ENCODE data around the gene ACOT7. TPM values are rescaled to one million over a fixed set of nuclear protein-coding genes. Genes with fewer than 3 reads are reported as not detected.

Gene ACOT7
- total RNA-seq, 1 experiment from 2014 or later, result 36.2 TPM

DNA sequence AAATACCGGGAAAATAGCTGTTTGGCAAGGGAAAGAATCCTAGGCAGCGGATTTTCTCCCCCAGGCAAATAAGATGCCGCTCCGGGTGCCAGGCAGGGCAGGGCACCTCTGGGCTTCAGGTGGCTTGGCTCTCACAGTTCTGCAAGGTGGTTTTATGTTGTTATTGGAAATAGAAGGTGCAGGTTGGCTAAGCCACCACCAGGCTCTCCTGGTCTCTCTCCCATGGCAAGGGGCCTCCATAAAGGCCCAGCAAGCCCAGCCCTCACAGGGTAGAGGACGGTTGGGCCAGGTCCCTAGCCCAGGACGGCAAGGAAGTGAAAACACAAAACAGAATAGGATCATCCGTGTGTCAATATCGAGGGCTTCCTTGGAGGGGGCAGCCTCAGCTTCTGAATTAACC lies 95.0 kb downstream of the ACOT7 start:
- peaks cover 21% of the 10 kb centered on the region for H3K4me1 Mint-ChIP-seq (ENCODE audit: low read depth, unreplicated experiment)
- no peaks in the 10 kb centered on the region for H3K36me3 Mint-ChIP-seq (ENCODE audit: insufficient read depth, unreplicated experiment)
- no TSS peak for BruUV-seq (replicated peaks)
- TF ChIP-seq, protein P1, sequence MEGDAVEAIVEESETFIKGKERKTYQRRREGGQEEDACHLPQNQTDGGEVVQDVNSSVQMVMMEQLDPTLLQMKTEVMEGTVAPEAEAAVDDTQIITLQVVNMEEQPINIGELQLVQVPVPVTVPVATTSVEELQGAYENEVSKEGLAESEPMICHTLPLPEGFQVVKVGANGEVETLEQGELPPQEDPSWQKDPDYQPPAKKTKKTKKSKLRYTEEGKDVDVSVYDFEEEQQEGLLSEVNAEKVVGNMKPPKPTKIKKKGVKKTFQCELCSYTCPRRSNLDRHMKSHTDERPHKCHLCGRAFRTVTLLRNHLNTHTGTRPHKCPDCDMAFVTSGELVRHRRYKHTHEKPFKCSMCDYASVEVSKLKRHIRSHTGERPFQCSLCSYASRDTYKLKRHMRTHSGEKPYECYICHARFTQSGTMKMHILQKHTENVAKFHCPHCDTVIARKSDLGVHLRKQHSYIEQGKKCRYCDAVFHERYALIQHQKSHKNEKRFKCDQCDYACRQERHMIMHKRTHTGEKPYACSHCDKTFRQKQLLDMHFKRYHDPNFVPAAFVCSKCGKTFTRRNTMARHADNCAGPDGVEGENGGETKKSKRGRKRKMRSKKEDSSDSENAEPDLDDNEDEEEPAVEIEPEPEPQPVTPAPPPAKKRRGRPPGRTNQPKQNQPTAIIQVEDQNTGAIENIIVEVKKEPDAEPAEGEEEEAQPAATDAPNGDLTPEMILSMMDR (IDR thresholded peaks at IDR 0.05; ENCODE audit: unreplicated experiment), result no peak
- no peak for DNase-seq
- CTCF ChIA-PET, result no interaction called here
- intact Hi-C loops (cut with micrococcal nuclease; ENCODE audit: unreplicated experiment), result no loop called here
- H3K9me3 Mint-ChIP-seq (ENCODE audit: low read depth, unreplicated experiment), result no peaks in the 10 kb centered on the region
- H3K27ac Mint-ChIP-seq (ENCODE audit: unreplicated experiment), result no peak overlapping the region
- no peak overlapping the region for H3K4me3 Mint-ChIP-seq (ENCODE audit: low read depth, unreplicated experiment)
- no peaks in the 10 kb centered on the region for H3K27me3 Mint-ChIP-seq (ENCODE audit: unreplicated experiment)

DNA sequence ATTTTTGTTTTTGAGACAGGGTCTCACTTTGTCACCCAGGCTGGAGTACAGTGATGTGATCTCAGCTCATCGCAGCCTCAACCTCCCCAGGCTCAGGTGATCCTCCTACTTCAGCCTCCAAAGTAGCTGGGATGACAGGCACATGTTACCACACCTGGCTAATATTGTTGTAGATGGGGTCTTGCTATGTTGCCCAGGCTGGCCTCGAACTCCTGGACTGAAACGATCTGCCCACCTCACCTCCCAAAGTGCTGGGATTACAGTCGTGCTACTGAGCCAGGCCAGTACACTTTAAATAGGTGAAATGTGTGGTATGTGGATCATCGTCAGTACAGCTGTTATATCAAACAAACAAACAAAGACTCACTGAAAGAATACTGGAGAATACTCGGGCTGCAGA lies 97.7 kb downstream of the ACOT7 start:
- Mint-ChIP-seq H3K27me3 (ENCODE audit: unreplicated experiment) (no peaks in the 10 kb centered on the region), H3K4me3 (ENCODE audit: low read depth, unreplicated experiment) (no peak overlapping the region), H3K27ac (ENCODE audit: unreplicated experiment) (no peak overlapping the region), H3K36me3 (ENCODE audit: insufficient read depth, unreplicated experiment) (no peaks in the 10 kb centered on the region), H3K9me3 (ENCODE audit: low read depth, unreplicated experiment) (no peaks in the 10 kb centered on the region), H3K4me1 (ENCODE audit: low read depth, unreplicated experiment) (peaks cover 19% of the 10 kb centered on the region)
- DNase-seq, result no peak
- TF ChIP-seq, protein P1 (IDR thresholded peaks at IDR 0.05; ENCODE audit: unreplicated experiment), result no peak
- intact Hi-C loops (cut with micrococcal nuclease; ENCODE audit: unreplicated experiment), result no loop called here
- CTCF ChIA-PET, result no interaction called here
- no TSS peak for BruUV-seq (replicated peaks)

DNA sequence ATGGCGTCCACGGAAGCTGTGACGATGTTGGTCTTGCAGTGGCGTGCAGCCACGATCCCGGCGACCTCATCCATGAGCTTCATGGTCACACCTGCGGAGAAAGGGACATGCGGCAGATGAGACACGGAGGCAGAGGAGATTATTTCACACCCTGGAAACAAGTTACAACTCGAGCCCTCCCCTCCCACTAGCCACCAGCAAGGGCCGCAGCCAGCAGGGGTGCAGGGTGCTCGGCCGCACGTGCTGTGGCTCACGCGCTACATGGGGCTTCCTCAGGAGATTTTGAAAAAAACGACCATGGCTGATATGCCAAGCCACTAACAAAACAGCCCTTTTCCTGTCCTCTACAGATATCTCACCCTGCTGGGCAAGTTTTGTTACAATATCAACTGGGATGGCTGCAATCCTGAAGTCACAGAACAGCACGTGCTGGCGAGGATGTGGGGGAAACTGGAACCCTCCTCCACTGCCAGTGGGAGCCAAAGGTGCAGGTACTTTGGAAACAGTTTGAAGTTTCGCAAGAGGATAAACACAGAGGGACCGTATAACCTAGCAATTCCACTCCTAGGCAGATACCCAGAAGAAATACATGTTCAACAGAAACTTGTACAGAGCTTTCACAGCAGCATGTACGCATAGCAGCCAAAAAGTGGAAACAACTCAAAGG lies 98.5 kb downstream of the ACOT7 start:
- TF ChIP-seq, protein P1 (IDR thresholded peaks at IDR 0.05; ENCODE audit: unreplicated experiment), result no peak
- DNase-seq, result no peak
- Mint-ChIP-seq H3K36me3 (ENCODE audit: insufficient read depth, unreplicated experiment) (no peaks in the 10 kb centered on the region), H3K27me3 (ENCODE audit: unreplicated experiment) (no peaks in the 10 kb centered on the region), H3K9me3 (ENCODE audit: low read depth, unreplicated experiment) (no peaks in the 10 kb centered on the region), H3K4me1 (ENCODE audit: low read depth, unreplicated experiment) (peaks cover 11% of the 10 kb centered on the region), H3K4me3 (ENCODE audit: low read depth, unreplicated experiment) (no peak overlapping the region), H3K27ac (ENCODE audit: unreplicated experiment) (no peak overlapping the region)
- intact Hi-C loops (cut with micrococcal nuclease; ENCODE audit: unreplicated experiment), result no loop called here
- CTCF ChIA-PET, result no interaction called here
- no TSS peak for BruUV-seq (replicated peaks)

DNA sequence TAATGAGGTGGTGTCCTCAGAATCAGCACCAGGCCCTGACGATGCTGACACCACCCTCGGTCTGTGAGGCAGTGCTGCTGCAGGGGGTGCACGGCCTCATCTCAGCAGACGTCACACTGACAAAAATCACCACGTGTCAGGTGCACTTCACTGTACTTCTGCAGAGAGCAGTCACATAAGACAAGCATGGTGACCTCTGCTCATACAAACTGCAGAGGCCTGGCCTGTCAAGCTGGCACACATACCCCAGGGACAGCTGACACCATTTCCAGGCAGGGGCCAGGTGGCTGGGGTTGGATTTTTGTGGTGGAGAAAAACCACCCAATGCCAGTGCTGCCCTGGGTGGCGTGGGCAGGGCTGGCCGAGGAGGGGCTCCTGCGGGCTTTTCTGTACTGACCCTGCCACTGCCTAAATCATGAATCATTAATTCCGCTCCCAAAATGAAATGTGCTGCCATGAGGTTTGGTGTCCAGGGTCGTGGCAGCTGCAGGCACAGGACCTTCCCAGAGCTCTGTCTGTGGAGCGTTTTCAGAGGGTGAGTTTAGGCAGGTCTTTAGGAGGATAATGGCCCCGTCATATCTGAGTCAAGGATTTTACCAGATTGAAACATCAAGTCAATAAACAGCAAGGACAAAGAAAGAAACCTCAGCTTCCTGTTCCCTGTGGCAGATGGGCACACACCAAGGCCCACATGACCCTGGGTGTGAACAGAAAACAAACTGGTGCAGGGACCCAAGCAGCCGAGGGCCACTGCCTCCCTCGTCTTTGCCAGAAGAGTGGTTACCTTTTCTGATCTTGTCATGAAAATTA lies 99.3 kb downstream of the ACOT7 start:
- Mint-ChIP-seq H3K36me3 (ENCODE audit: insufficient read depth, unreplicated experiment) (no peaks in the 10 kb centered on the region), H3K4me1 (ENCODE audit: low read depth, unreplicated experiment) (peaks cover 3% of the 10 kb centered on the region), H3K4me3 (ENCODE audit: low read depth, unreplicated experiment) (no peak overlapping the region), H3K27ac (ENCODE audit: unreplicated experiment) (no peak overlapping the region), H3K27me3 (ENCODE audit: unreplicated experiment) (no peaks in the 10 kb centered on the region), H3K9me3 (ENCODE audit: low read depth, unreplicated experiment) (no peaks in the 10 kb centered on the region)
- DNase-seq, result no peak
- CTCF ChIA-PET, result interaction anchor here (0.7 kb wide), 1 partner anchor 12 kb away, joined by 3 read pairs; no protein-coding TSS in a partner anchor
- intact Hi-C loops (cut with micrococcal nuclease; ENCODE audit: unreplicated experiment), result no loop called here
- TF ChIP-seq, protein P1 (IDR thresholded peaks at IDR 0.05; ENCODE audit: unreplicated experiment), result no peak
- no TSS peak for BruUV-seq (replicated peaks)
